Esophagus muscularis mucosa (tissue), 4 donors: ENCODE measurements around the gene PAK5. TPM values are rescaled to one million over a fixed set of nuclear protein-coding genes. Genes with fewer than 3 reads are reported as not detected.

ENCODE experiments used
- DNase-seq: peaks from one replicate; pipeline ENCODE4 v3.0.0-alpha.2; 2017; ENCODE audit errors: extremely low spot score
- H3K27ac ChIP-seq, 4 donors: fragments of 200-600 bp; sonication (generic); replicated peaks in 1 of 4; 1 replicate in 3 of 4; 2 replicates in 1 of 4; pipeline ENCODE4 v1.5.1; 2016 to 2019; ENCODE audit warnings: mild to moderate bottlenecking in 1 of 4
- H3K27me3 ChIP-seq, 4 donors: fragments of 200-600 bp; sonication (generic); one replicate each; pipeline versions ENCODE4 v1.5.1 to v1.6.0; 2016 to 2019
- H3K36me3 ChIP-seq, 4 donors: fragments of 200-600 bp; sonication (generic); one replicate each; pipeline ENCODE4 v1.5.1; 2016 to 2019
- H3K4me1 ChIP-seq, 4 donors: fragments of 200-600 bp; sonication (generic); one replicate each; pipeline ENCODE4 v1.5.1; 2016 to 2019
- H3K4me3 ChIP-seq, 4 donors: fragments of 200-600 bp; sonication (generic); 1 replicate in 2 of 4; 2 replicates in 2 of 4; pipeline ENCODE4 v1.5.1; 2016 to 2019; ENCODE audit warnings: mild to moderate bottlenecking in 4 of 4, moderate library complexity in 1 of 4
- H3K9me3 ChIP-seq, 4 donors: fragments of 200-600 bp; sonication (generic); 1 replicate in 3 of 4; 2 replicates in 1 of 4; pipeline ENCODE4 v1.5.1; 2016 to 2019
- CTCF ChIP-seq, 3 experiments: fragments of 200-600 bp in 2 of 3; fragments of 450-650 bp in 1 of 3; sonication (generic) in 2 of 3; IDR thresholded peaks; one replicate each; pipeline ENCODE4 v1.5.1; 2017 to 2019; ENCODE audit warnings: antibody characterized with exemption in 3 of 3, mild to moderate bottlenecking in 2 of 3, moderate library complexity in 1 of 3
- EP300 ChIP-seq: sonication (generic); formaldehyde crosslinking; IDR thresholded peaks from one replicate; pipeline ENCODE4 v1.6.1; 2017; ENCODE audit warnings: antibody characterized with exemption
- POLR2A ChIP-seq: fragments of 450-650 bp; IDR thresholded peaks from one replicate; pipeline ENCODE4 v1.6.1; 2017; ENCODE audit warnings: antibody characterized with exemption, moderate library complexity, mild to moderate bottlenecking, low read depth
- POLR2AphosphoS5 ChIP-seq, 2 donors: sonication (generic); formaldehyde crosslinking; IDR thresholded peaks; one replicate each; pipeline ENCODE4 v1.6.1; 2017; ENCODE audit warnings: antibody characterized with exemption in 2 of 2
- WGBS: methylation state at CpG from one replicate; pipeline ENCODE4 v1.1.5; 2018; 5-methylcytosine and 5-hydroxymethylcytosine counted together
- intact Hi-C: fragments of 100-400 bp; cut with DNase I; formaldehyde crosslinking; loops from one replicate; pipeline ENCODE4 v1.15.1; 2023
- total RNA-seq, 4 donors: library from RNA; depleted of rRNA; stranded (reverse); fragments of >200 nt; gene quantifications; one replicate each; pipeline versions ENCODE4 v1.1.0 to v1.2.1, GENCODE V29; 2016

Gene PAK5
- total RNA-seq, 4 donors from 2014 or later, result 0.06 to 0.42 (median 0.20) TPM

- Histone ChIP-seq H3K27me3 (no peaks in the 10 kb centered on the region), H3K36me3 (no peaks in the 10 kb centered on the region), H3K4me3 (no peak overlapping the region), H3K27ac (no peak overlapping the region), H3K4me1 (no peaks in the 10 kb centered on the region), H3K9me3 (no peaks in the 10 kb centered on the region)
- WGBS, result 89% methylated on average over 4 of the region's 4 CpGs
- DNase-seq, result no peak
- TF ChIP-seq POLR2A (no peak), POLR2AphosphoS5 (IDR thresholded peaks at IDR 0.05) (no peak), CTCF (IDR thresholded peaks at IDR 0.05) (no peak), EP300 (no peak)
- intact Hi-C loops, result no loop called here
Measured at GRCh38 chr20:9597547-9597946, 241.3 kb downstream of the PAK5 start.

GRCh38 chr20:9595763-9596162 lies 243.1 kb downstream of the PAK5 start:
- H3K9me3 ChIP-seq, result no peaks in the 10 kb centered on the region
- H3K36me3 ChIP-seq, result no peaks in the 10 kb centered on the region
- DNase-seq, result no peak
- H3K4me3 ChIP-seq, result no peak overlapping the region
- TF ChIP-seq POLR2A (no peak), CTCF (IDR thresholded peaks at IDR 0.05) (no peak), EP300 (no peak), POLR2AphosphoS5 (IDR thresholded peaks at IDR 0.05) (no peak)
- H3K27me3 ChIP-seq, result no peaks in the 10 kb centered on the region
- 80% methylated on average over 1 of the region's 1 CpG for WGBS
- no peaks in the 10 kb centered on the region for H3K4me1 ChIP-seq
- intact Hi-C loops, result no loop called here
- H3K27ac ChIP-seq, result no peak overlapping the region

GRCh38 chr20:9594284-9594875 lies 244.5 kb downstream of the PAK5 start:
- no peak for TF ChIP-seq POLR2A
- no peak for TF ChIP-seq POLR2AphosphoS5 (IDR thresholded peaks at IDR 0.05)
- TF ChIP-seq CTCF (IDR thresholded peaks at IDR 0.05), result no peak
- no peak for TF ChIP-seq EP300
- WGBS, result 87% methylated on average over 1 of the region's 1 CpG
- Histone ChIP-seq H3K4me1 (no peaks in the 10 kb centered on the region), H3K36me3 (no peaks in the 10 kb centered on the region), H3K27me3 (no peaks in the 10 kb centered on the region), H3K9me3 (no peaks in the 10 kb centered on the region), H3K27ac (no peak overlapping the region), H3K4me3 (no peak overlapping the region)
- intact Hi-C loops, result no loop called here
- no peak for DNase-seq

GRCh38 chr20:9592419-9592818 lies 246.5 kb downstream of the PAK5 start:
- DNase-seq, result no peak
- Histone ChIP-seq H3K27me3 (no peaks in the 10 kb centered on the region), H3K27ac (no peak overlapping the region), H3K9me3 (no peaks in the 10 kb centered on the region), H3K4me1 (no peaks in the 10 kb centered on the region), H3K4me3 (no peak overlapping the region), H3K36me3 (no peaks in the 10 kb centered on the region)
- 31% methylated on average over 1 of the region's 1 CpG for WGBS
- TF ChIP-seq POLR2A (no peak), POLR2AphosphoS5 (IDR thresholded peaks at IDR 0.05) (no peak), EP300 (no peak), CTCF (IDR thresholded peaks at IDR 0.05) (no peak)
- intact Hi-C loops, result no loop called here

GRCh38 chr20:9591080-9591479 lies 247.8 kb downstream of the PAK5 start:
- no peak overlapping the region for H3K4me3 ChIP-seq
- no peak overlapping the region for H3K27ac ChIP-seq
- TF ChIP-seq EP300, result no peak
- TF ChIP-seq POLR2A, result no peak
- TF ChIP-seq CTCF (IDR thresholded peaks at IDR 0.05), result no peak
- no peak for TF ChIP-seq POLR2AphosphoS5 (IDR thresholded peaks at IDR 0.05)
- H3K4me1 ChIP-seq, result no peaks in the 10 kb centered on the region
- H3K27me3 ChIP-seq, result no peaks in the 10 kb centered on the region
- intact Hi-C loops, result no loop called here
- DNase-seq, result no peak
- H3K9me3 ChIP-seq, result no peaks in the 10 kb centered on the region
- no peaks in the 10 kb centered on the region for H3K36me3 ChIP-seq
